K562 (cell line): ENCODE measurements around the gene SLCO3A1. TPM values are rescaled to one million over a fixed set of nuclear protein-coding genes. Genes with fewer than 3 reads are reported as not detected.

Source experiments
- FOSL1 ChIP-seq: fragments of 200-800 bp; sonication (Bioruptor generic); conservative IDR thresholded peaks from 2 replicates; pipeline ENCODE4 v1.6.1; 2016; ENCODE audit warnings: missing genetic modification characterization, missing compliant biosample characterization
- GTF2A2 ChIP-seq: IDR thresholded peaks from 2 replicates; pipeline ENCODE4 v1.6.1; 2016; ENCODE audit warnings: mild to moderate bottlenecking, missing genetic modification characterization, missing compliant biosample characterization
- MAZ ChIP-seq, 2 experiments: fragments of 450-650 bp in 1 of 2; sonication (generic) in 1 of 2; formaldehyde crosslinking; IDR thresholded peaks in 1 of 2; conservative IDR thresholded peaks in 1 of 2; 2 replicates each; pipeline versions ENCODE4 v1.4.0 to v1.5.0; 2020; ENCODE audit warnings: mild to moderate bottlenecking in 1 of 2, missing genetic modification reagents in 1 of 2
- NR2C2 ChIP-seq, 2 experiments: fragments of 200-800 bp in 1 of 2; sonication (Bioruptor generic) in 1 of 2; sonication (generic) in 1 of 2; formaldehyde crosslinking in 1 of 2; IDR thresholded peaks; 2 replicates each; pipeline versions ENCODE4 v1.6.1 to v1.8.0; 2016 to 2022; ENCODE audit warnings: mild to moderate bottlenecking in 1 of 2, missing compliant biosample characterization in 1 of 2, missing genetic modification characterization in 1 of 2, missing genetic modification reagents in 1 of 2
- PCBP1 ChIP-seq: fragments of 200-400 bp; formaldehyde crosslinking; IDR thresholded peaks from 2 replicates; pipeline ENCODE4 v1.6.1; 2018; ENCODE audit warnings: mild to moderate bottlenecking, low read depth, low read length; ENCODE audit not compliant: poor library complexity, severe bottlenecking
- PTTG1 ChIP-seq: fragments of 450-650 bp; IDR thresholded peaks from 2 replicates; pipeline ENCODE4 v1.6.1; 2016; ENCODE audit warnings: low read depth, mild to moderate bottlenecking, missing genetic modification characterization, missing compliant biosample characterization
- SAP30 ChIP-seq: fragments of 200-600 bp; sonication (generic); IDR thresholded peaks from 2 replicates; pipeline ENCODE4 v1.6.1; 2012; ENCODE audit warnings: borderline replicate concordance, low read depth, mild to moderate bottlenecking, moderate library complexity, low read length, control low read depth, inconsistent platforms; ENCODE audit not compliant: insufficient read depth, poor library complexity, severe bottlenecking
- ZKSCAN1 ChIP-seq: fragments of 150-350 bp; IDR thresholded peaks from 2 replicates; pipeline ENCODE4 v1.6.1; 2016; ENCODE audit warnings: low read depth, low read length
- polyA plus RNA-seq, 8 experiments: library from polyadenylated mRNA; depleted of rRNA in 4 of 8; stranded (reverse) in 5 of 8; unstranded in 3 of 8; fragments of >200 nt; fragmentation: Nextera tagmentation in 2 of 8; fragmentation: Illumina TruSeq in 1 of 8; extraction: Ambion mirVana in 2 of 8; extraction: Trizol in 1 of 8; gene quantifications; 2 replicates each; pipeline versions ENCODE4 v1.2.1 to v1.2.3, GENCODE V29; 2011 to 2014; ENCODE audit warnings: inconsistent platforms in 1 of 8, missing spikeins in 1 of 8
- total RNA-seq, 7 experiments: library from RNA; depleted of rRNA in 6 of 7; stranded (reverse); fragments of >200 nt in 6 of 7; fragmentation: Illumina TruSeq in 2 of 7; extraction: Trizol in 2 of 7; gene quantifications; 2 replicates each; pipeline versions ENCODE4 v1.2.1 to v1.2.3, GENCODE V29; 2011 to 2021; ENCODE audit warnings: low replicate concordance in 1 of 7
- TF ChIP-seq, protein P1 (sequence below): fragments of 450-650 bp; IDR thresholded peaks from 2 replicates; pipeline ENCODE4 v1.6.1; 2016; ENCODE audit warnings: low read depth, mild to moderate bottlenecking, moderate library complexity
- TF ChIP-seq, protein P2 (sequence below): IDR thresholded peaks from 2 replicates; pipeline ENCODE4 v1.6.1; 2016; ENCODE audit warnings: missing genetic modification characterization, missing compliant biosample characterization

SLCO3A1 gene
- total and polyA plus RNA-seq, 9 of the 15 experiments (the other 6 are each of a cell fraction or from before 2014, with no cell fraction given) = 0.01 to 0.84 (median 0.06) TPM; not detected in 3

DNA sequence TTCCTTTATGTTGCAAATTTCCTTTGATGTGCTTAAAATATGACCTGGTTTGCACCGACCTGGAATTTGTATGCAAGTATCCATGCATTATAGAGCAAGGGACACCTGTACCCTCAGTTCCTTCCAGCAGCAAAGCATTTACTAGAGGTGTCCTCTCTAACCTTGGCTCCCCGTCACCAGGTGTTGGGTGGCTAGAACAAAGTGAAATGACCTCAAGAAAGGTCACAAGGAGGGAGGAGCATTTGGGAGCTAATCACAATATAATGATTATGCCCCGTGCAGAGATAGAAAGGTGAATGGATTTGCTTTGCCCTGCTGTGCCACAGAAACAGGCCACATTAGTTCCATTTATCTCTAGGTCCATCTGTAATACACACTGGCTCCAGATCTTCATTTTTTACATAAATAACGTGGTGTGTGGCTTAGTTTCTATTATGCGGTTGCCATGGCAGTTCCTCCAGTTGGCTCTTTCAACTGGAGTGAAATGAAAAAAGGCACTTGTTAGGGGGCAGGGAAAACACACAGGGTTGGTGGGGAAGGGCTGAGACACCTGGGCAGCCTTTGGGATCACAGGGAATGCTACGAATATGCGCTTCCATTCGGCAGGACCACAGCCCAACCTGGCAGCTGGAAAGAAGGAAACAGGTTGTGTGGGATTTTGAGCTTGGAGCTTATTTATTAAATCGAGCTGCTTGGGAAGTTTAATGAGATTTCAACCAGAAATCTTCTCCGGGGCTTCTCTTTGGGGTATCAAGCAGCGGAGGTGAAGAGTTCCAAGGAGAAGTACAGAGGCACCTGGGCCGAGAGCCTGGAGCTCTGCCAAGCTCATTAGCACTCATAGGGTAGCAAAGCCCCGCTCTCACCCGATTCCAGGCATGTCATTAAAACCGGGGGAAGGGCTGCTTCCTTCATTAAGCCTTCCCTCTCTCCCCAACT, 306.7 kb downstream of the SLCO3A1 start (continued):
- TF ChIP-seq, protein P1, sequence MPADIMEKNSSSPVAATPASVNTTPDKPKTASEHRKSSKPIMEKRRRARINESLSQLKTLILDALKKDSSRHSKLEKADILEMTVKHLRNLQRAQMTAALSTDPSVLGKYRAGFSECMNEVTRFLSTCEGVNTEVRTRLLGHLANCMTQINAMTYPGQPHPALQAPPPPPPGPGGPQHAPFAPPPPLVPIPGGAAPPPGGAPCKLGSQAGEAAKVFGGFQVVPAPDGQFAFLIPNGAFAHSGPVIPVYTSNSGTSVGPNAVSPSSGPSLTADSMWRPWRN = no peak
- TF ChIP-seq SAP30 (no peak), PCBP1 (no peak), FOSL1 (tag) (no peak), ZKSCAN1 (no peak), NR2C2 (CRISPR knock-in tag; IDR thresholded peaks at IDR 0.05) (no peak), NR2C2 (tag; IDR thresholded peaks at IDR 0.05) (no peak), GTF2A2 (tag) (no peak), MAZ (CRISPR knock-in tag; conservative IDR thresholded peaks at IDR 0.05 in 1 of 2, IDR thresholded peaks at IDR 0.05 in 1 of 2) (no peak), PTTG1 (tag) (no peak)
- TF ChIP-seq, protein P2, sequence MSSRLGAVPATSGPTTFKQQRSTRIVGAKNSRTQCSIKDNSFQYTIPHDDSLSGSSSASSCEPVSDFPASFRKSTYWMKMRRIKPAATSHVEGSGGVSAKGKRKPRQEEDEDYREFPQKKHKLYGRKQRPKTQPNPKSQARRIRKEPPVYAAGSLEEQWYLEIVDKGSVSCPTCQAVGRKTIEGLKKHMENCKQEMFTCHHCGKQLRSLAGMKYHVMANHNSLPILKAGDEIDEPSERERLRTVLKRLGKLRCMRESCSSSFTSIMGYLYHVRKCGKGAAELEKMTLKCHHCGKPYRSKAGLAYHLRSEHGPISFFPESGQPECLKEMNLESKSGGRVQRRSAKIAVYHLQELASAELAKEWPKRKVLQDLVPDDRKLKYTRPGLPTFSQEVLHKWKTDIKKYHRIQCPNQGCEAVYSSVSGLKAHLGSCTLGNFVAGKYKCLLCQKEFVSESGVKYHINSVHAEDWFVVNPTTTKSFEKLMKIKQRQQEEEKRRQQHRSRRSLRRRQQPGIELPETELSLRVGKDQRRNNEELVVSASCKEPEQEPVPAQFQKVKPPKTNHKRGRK (tag) = no peak
- TF ChIP-seq, all 486 proteins: peak for 0
